SW 1271 (cell line): ENCODE results near the gene CDKN2D.
"Not testable (repeated sequence)": the region's sequence is repeated elsewhere in the genome, so short reads cannot be mapped to it uniquely, and the experiment has no call there.

Experiments
- DNase-seq, 2 experiments: peaks; one replicate each; lab custom pipeline; 2025; lab: John Stamatoyannopoulos, UW

Gene CDKN2D

DNA sequence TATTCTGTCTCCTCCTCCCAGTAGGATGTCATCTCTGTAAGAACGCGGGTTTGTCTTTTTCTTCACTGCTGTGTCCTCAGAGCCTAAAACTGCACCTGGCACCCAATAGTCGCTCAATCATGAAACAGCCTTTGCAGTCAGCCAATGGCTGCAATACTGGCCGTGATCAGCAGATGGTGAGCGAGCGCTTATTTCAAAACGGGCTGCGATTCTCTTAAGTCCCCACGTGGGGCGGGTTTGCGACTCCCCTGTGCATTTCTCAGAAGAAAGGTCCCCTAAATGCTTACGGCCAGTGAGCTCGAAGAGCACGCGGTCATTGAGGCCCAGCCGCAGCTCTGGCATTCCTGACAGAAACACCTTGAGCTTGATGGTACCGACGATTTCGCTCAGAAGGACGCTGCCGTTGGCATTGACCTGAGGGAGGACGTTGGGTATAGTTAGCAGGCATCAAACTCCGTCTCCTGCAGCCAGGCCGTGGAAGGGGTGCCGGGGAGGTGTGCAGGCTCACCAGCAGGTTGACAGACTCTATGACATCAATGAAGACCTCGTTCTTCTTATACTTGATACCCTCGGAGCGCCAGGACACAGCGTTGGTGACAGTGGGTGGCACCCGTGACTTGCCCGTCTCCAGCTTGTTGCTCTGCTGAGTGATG lies 12.3 kb upstream of the CDKN2D start:
- peak; percentile 49 to 89 for DNase-seq

DNA sequence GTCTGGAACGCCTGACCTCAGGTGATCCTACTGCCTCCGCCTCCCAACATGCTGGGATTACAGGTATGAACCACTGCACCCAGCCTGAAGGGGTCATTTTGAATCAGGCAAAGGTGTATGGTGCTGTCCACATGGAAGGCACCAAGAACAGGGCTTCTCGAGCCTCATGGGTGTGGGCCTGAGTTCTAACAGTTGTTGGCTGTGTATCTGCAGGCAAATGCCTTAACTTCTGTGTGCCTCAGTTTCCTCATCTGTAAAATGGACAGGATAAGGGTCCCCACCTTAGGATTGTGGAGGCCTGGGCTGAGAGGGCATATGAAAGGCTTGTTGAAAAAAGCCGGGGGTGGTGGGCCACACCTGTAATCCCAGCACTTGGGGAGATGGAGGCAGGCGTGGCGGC lies 9.2 kb upstream of the CDKN2D start:
- DNase-seq, result no peak

DNA sequence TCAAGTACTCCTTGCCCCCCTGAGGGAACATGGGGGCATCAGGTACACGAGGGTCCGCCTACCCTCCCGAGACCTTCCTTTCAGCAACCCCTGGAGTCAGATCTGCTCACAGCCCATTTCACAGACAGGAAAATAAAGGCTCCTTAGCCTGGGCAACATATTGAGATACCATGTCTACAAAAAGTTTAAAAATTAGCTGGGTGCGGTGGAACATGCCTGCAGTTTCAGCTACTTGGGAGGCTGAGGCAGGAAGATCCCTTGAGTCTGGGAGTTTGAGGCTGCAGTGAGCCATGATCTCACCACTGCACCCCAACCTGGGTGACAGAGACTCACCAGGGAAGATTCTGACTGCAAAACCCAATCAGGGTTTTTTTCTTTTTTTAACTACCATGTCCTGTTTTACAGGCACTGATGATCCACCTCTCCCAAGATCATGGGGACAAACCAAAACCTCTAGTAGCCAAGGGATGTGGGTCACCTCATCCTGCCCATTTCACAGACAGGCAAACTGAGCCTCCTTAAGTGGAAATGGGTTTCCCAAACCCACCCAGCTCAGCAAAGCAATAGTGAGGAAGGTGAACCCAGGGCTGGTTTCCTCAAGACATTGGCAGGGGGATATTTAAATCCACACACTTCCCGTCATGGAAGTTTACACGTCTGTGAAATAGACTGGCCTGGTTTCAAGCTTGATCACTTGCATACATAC lies 6.4 kb upstream of the CDKN2D start:
- no peak for DNase-seq

DNA sequence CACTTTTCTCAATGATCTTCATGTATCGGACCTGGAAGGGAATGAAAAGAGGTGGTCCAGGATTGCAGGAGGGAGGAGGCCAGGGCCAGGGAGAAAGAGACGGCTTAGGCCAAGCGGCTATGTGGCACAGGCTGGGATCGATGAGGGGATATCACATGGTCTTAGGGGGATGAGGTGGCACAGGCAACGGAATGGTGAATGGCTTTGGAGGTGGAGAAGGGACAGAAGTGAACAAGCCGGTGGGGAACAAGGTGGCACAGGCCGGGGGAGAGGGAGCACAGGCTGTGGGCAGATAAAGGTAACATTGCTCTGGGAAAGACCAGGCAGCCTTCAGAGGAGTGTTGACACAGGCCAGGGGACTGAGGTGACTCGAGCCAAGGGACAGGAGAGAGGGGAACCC lies 5.7 kb upstream of the CDKN2D start:
- DNase-seq, result no peak

DNA sequence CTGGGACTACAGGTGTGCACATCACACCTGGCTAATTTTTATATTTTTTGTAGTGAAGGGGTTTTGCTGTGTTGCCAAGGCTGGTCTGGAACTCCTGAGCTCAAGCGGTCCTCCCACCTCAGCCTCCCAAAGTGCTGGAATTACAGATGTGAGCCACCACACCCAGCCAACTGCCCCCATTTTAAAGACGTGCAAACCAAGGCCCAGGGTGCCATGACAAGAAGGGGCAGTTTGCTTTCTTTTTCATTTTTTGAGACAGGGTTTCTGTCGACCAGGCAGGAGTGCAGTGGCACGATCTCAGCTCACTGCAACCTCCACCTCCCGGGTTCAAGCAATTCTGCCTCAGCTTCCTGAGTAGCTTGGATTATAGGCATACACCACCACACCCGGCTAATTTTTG lies 5.0 kb upstream of the CDKN2D start:
- DNase-seq, result not testable (repeated sequence)

DNA sequence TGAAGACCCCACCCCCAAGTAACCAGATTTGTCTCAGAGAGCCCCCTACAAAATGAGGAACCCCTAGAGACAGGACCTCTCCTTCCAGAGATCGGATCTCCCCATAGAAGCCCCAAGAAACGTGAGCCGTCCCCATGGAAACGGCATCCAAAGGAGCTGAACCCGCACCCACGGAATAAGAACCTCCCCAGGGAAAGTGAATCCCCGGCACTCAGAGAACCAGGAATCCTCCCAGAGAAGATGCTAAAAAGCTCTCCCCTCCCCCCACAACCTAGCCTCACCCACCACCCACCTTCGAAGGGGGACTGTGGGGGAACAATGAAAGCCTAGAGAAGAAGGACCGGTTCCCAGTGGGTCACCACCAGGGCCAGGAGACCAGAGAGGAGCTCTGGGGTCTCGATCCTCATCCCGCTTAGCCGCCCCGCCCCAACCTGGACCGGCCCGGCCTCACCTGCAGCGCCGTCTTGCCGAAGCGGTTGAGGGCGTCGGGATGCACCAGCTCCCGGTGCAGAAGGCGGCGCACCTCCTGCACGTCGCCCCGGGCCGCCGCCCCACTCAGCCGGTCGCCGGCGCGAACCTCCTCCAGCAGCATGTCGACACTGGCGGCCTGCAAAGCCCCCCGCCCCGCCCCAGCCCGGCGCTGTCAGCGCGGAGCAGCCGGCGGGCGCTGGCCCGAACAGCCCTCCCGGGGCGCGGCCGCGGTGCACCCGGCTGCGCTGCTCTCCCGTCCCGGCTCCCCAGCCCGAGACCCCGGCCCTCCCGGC lies 535 bp downstream of the CDKN2D start:
- DNase-seq, result peak in 1 of 2 experiments; percentile 56

DNA sequence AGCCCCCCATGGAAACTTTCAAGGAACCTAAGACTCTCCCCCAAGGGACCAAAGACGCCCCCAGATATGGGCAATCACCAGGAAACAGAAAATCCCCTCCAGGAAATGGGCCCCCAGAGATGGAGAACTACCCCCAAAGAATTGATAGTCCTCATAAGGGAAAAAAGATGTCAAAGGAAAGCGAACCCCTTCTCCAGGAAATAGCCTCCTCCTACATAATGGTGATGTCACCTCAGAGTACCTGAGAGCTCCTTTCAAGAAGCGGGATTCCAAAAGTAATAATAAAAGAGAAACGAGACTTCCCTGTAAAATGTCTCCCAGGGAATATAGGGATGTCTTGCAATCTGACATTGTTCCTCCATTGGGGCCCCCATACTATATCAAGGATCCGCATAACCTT lies 1.1 kb downstream of the CDKN2D start:
- DNase-seq, result no peak

DNA sequence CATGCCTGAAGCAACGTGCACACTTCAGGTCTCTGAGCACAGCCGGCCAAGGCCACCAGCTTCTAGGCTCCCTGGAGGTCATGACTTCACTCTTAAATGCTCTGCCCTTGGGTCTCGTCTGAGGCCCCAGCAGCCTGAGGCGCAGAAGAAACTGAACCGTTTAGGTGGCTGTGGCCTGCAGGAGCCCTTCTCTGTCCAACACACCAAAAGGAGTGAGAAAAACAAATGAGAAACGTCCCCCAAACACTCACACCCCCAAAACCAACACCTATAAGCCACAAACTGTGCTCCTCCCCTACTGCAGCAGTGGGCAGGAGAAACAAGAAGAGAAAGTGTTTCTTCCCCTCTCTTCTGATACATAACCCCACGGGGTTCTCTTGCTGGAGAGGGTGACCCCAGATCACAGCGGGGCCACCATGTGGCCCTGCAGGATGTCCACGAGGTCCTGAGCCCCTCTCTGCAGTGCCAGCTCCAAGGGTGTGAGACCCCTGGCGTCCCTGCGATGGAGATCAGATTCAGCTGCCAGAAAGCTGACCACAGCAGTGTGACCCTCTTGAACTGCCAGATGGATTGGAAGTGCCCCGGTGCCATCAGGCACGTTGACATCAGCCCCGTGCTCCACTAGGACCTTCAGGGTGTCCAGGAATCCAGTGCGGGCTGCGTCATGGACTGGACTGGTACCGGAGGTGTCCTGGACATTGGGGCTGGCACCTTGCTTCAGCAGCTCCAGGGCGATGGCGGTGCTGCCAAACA lies 1.9 kb downstream of the CDKN2D start:
- no peak for DNase-seq

DNA sequence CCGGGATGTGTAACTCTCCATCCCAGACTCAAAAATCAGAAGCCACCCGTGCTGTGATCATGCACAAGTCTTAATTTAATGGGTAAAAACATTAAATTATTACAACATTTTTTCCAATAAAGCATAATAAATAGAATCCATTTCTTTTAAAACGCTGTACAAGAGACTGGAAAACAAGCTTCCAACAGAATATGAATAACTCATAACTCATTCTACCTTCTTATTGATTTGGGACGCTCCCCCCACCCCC lies 2.4 kb downstream of the CDKN2D start:
- DNase-seq, result no peak

DNA sequence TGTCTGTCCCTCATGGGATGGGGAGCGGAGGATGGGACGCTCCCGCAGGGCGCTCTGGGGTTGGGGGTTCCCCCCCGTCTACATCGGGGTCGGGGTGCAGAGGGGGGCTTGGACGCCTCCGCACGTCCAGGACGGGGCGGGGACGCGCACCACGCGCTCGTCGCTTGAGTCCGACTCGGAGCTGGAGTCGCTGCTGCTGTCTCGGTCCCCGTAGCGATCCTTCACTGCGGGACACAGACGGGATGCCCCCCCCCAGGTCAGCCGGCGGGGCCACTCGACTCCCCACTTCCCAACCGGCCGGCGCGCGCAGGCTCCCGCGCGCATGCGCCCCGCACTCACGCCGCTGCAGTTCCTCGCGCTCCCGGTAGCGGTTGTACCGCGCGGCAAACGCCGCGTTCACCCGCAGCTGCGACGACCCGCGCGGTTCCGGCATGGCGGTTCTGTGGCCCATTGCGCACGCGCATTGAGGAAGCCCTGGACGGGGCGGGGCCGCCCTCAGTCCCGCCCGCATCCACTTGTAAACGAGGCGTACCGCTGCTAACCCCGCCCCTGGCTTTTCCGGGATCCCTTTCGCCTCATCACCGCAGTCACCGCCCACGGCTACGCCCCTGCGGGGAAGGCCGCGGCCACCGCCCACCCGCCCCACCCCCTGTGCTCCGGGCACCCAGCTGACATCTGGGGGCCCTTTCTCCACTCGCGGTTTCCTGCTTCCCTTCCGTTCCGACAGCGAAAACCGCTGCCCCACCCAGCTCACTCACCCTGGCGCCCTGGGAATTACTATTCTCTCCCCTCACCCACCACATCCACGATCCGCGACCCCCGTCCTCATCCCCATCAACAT lies 3.0 kb downstream of the CDKN2D start, which contains the start of gene KRI1:
TSS of gene KRI1 (minus strand) at position 444 of the 841 bp plus-strand sequence. CDS start at position 433, 11 bp downstream.
- peak; percentile 85 to 97 for DNase-seq

DNA sequence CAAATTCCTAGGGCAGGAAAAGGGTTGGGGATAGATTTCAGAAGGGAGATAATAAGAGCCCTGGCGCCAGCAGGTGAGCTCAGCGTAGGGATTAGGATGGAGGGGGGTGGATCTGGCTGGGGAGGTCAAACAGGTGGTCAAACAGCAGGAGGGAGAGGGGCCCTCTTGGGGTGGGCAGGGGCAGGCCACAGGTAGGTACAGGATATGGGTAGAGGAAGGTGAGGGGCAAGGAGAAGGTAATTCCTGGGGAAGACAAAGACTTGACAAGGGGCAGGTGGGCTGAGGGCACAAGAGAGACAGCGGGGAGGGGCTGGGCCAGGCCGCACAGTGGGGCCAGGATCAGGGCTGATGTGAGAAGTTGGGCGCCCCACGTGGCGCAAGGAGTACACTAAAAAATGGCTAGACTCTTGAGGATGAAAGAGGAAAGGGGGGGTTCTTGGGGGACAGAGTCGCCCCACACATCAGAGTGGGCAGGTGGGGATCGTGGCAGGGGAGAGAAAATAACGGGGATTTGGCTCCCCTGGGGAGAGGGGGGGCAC lies 3.7 kb downstream of the CDKN2D start:
- DNase-seq, result peak in 1 of 2 experiments; percentile 22

DNA sequence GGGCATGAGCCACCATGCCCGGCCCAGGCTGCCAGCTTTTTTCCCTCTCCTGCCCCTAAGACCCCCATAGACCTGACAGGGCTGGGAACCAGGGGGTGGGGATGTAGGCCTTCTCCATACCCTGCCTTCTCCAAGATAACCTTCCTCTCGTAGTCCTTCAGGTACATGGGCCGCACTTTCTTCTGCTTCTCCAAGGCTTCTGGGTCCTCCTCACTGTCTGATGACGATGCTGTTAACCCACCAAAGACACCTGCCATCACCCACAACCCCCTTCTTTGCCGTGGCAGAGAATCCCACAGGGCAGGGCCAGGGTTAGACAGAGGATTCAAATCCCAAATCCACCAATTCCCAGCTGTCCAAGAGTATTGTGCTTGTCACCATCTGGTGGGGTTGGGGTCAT lies 6.2 kb downstream of the CDKN2D start:
- no peak for DNase-seq

DNA sequence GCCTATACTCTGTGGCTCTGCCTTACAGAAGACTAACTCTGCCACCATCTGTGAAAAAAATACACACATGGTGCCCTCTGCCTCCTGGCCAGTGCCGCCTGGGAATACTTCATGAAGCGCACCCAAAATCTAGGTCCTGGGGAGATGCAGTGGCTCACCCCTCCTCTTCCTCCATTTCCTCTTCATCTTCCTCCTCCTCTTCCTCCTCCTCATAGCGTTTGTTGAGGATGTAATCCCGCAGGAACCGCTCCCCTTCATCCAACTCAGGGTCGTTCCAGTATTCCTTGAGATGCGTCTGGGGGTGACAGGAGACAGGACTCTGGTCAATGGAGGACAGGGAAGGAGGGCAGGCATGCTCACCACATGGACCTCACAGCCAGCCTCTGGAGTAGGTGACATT lies 8.6 kb downstream of the CDKN2D start:
- no peak for DNase-seq

DNA sequence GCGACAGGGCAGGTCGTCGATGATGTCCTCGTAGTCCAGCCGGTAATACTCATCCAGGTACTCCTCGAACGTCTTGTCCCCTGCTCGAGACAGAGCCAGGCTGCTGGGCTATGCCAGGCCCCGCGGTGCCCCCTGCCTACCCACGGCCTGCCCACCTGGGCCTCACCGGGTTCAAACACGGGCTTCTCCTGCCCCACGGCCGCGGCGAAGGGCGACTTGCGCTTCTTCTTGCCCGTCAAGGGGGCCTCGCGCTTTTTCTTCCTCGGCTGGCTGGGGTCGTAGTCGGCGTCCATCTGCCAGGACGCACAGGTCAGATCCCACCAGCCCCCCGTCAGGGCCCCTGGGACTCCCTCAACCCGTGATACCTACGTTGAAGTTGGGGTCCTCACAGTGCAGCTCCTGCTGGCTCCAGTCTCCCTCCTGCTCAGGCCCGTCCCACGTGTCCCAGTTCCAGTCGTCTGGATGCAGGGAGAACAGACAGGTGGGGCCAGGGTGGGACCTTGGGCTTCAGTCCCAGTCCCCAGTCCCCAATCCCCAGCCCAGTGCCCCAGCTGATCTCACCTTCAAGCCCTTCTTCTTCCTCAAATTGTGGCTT lies 11.1 kb downstream of the CDKN2D start:
- no peak for DNase-seq

DNA sequence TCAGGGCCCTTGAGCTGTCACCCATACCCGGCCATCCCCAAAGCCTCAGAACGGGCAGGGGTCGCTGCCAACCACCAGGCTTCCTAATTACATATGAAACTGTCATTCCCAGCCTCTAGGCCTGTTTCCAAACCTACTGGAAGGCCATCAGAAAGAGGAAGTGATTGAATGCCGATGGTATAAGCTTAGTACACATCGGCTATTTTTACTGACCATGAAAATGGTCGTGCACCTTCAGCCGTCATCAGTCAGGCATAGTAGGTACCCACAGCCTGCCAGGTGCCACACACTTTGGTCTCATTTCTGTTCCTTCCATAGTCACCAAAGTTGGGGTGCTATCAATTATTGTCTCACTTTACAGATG lies 13.2 kb downstream of the CDKN2D start:
- no peak for DNase-seq

DNA sequence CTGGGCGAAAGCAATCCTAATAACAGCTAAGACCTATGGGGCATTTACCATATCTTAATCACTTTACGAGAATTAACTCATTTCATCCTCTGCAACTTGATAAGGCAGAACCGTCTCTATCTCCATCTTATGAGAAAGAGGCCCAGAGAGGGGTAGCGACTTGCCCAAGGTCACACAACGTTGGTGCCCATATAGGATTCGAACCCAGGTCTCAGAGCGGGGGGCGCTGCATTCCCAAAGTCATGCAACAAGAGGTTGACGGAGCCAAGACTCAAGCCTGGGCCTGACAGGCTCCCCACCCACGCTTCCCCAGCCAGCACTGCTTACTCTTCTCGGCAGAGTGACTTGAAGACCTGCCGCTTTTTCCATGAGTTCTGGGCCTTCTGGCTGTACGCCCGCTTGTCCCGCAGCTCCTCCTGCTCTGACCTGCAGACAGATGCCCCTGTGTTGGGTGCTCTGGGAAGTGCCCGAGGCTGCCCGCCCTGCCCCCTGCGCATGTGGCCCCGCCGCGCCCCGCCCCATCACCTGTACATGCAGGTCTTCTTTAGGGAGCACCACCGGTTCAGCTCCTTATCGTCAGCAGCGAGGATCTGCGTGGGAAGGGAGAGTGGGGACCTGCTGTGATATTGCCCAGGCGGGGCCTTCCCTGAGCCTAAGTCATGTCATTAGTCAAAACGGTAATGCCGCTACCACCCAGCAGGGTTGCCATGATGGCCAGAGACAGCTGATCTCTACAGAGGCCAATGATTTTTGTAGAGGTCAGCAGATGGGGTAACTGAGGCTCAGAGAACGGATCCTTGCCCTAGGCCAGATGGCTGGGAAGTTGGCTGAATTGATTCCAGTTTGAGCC lies 13.8 kb downstream of the CDKN2D start:
- no peak for DNase-seq

DNA sequence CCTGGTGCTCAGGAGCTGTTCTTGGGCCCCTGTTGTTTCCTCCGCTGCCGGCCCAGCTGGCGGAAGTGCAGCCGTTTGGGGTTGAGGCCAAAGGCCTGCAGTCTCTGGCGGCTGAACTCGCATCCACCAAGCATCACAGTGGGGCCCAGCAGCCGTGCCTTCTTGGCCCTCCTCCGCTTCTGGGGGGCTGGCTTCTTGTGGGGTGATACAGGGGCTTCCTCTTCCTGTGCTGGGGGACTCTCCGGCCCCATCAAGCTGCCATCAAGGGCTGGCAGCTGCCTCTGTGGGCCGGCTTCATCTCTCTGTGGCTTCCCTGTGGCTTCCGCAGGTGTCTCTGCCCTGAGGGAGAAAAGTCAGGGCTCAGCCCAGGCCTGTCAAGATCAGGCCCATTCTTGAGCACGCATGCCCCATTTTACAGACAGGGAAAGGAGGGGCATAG lies 14.8 kb downstream of the CDKN2D start:
- DNase-seq, result no peak

DNA sequence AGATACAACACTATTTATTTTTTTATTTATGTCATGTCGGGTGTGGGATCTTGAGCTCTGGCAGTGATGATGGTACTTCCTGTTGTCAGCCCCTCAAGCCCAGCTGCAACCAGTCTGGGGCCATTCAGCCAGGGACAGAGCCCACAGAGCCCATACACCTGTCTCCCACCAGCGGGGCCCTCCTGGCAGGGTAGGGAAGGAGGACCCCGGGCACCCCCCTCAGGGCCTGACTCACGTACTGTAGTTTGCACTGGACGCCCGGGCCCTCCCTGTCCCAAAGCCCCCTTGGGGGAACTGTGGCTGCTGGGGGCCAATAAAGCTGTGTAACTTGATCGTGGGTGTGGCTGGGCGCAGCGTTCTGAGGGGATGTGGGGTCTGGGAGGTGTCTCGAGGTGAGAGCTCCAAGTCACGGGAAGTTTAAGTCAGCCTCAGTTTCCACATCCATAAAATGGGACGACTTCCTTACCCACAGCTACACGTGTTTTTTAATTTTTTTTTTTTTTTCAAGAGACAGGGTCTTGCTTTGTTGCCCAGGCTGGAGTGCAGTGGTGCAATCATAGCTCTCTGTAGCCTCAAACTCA lies 15.6 kb downstream of the CDKN2D start:
- no peak for DNase-seq

DNA sequence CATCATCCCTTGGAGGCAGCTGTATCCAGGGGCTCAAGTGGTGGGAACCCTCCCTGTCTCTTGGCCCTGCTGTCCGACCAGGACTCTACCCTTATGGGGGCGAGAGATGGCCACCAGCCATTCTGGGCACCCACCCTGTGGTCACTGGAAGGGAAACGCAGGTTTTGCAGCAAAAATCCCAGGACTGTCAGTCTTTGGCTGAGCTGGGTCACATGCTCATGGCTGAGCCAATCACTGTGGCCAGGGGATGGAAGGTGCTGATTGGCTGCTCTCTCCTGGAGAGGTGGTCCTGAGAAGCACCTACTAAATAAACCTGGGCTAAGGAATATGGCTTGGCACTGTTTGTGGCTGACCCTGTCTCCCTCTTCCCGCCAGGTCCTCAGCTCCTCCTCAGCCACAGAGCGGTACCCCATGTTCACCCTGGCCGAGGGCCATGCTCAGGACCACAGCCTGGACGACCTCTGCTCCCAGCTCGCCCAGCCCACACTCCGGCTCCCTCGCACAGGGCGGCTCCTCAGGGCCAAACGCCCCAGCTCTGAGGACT lies 16.2 kb downstream of the CDKN2D start:
- no peak for DNase-seq
